ENCODE measurements around the gene LRFN3.

DNA sequence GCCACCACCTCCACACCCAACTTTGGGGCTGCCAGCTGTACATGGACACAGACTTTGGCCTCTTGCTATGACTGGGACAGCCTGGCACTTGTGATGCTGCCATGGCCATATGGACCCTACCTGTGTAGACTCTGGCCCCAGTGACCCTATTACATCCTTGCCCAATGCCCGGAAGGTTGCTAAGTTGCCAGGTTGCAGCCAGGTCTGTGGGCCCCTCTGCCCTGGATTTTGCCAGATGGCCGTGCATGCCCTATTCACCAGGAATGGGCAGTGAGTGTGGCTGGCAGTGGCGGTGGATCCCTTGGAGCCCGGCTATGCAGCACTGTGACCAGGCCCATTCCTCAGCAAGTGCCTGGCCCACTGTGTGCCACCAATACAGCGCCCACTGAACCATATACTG, 49.9 kb downstream of the LRFN3 start:
- TF ChIP-seq, protein P1, sequence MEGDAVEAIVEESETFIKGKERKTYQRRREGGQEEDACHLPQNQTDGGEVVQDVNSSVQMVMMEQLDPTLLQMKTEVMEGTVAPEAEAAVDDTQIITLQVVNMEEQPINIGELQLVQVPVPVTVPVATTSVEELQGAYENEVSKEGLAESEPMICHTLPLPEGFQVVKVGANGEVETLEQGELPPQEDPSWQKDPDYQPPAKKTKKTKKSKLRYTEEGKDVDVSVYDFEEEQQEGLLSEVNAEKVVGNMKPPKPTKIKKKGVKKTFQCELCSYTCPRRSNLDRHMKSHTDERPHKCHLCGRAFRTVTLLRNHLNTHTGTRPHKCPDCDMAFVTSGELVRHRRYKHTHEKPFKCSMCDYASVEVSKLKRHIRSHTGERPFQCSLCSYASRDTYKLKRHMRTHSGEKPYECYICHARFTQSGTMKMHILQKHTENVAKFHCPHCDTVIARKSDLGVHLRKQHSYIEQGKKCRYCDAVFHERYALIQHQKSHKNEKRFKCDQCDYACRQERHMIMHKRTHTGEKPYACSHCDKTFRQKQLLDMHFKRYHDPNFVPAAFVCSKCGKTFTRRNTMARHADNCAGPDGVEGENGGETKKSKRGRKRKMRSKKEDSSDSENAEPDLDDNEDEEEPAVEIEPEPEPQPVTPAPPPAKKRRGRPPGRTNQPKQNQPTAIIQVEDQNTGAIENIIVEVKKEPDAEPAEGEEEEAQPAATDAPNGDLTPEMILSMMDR (IDR thresholded peaks at IDR 0.05; ENCODE audit: borderline replicate concordance, extremely low read depth, low read length, poor library complexity, severe bottlenecking) = no peak
- TF ChIP-seq EZH2 (IDR thresholded peaks at IDR 0.05; ENCODE audit: borderline replicate concordance, low read depth, low read length, severe bottlenecking) = no peak

Measured in DND-41 (cell line).